ENCODE results near the gene LSM14A. TPM values are rescaled to one million over a fixed set of nuclear protein-coding genes. Genes with fewer than 3 reads are reported as not detected.

Gene LSM14A
- total RNA-seq (2022; extraction: Qiagen RNA extraction) = 191 to 345 TPM (median 229 TPM) in 5 replicates

GRCh38 chr19:34171877-34172660, at the start of gene LSM14A:
Gene LSM14A (plus strand): TSS chr19:34172504. CDS start chr19:34172643, 139 bp downstream.

GRCh38 chr19:34254046-34254697, 81.9 kb downstream of the LSM14A start, which contains the start of gene GARRE1:
Gene GARRE1 (plus strand): TSS chr19:34254554. CDS start chr19:34300474, 45,920 bp downstream.

Other genes with a start within 250 kb of the LSM14A start
- gene GARRE1, start 82.0 kb downstream of the LSM14A start, total RNA-seq (2022; extraction: Qiagen RNA extraction) = 8.7 to 14.1 TPM (median 12.3 TPM) in 5 replicates
- 654 to 735 TPM (median 723 TPM) in 5 replicates for gene GPI, start 192.7 kb downstream of the LSM14A start, total RNA-seq (2022; extraction: Qiagen RNA extraction)
- 29.3 to 37.4 TPM (median 36.3 TPM) in 5 replicates for gene PDCD2L, start 231.9 kb downstream of the LSM14A start, total RNA-seq (2022; extraction: Qiagen RNA extraction)